Liver (tissue), 9 donors: Measurements from ENCODE around the gene NDUFAF8. TPM values are rescaled to one million over a fixed set of nuclear protein-coding genes. Genes with fewer than 3 reads are reported as not detected.

Experiments
- DNase-seq: peaks from one replicate; pipeline ENCODE4 v3.0.0-alpha.2; 2017; ENCODE audit warnings: low spot score
- H3K27ac ChIP-seq, 2 donors: one replicate each; pipeline ENCODE4 v1.7.0; 2013; ENCODE audit warnings: inconsistent platforms in 2 of 2, low read length in 2 of 2, control low read depth in 1 of 2, low read depth in 1 of 2, mild to moderate bottlenecking in 1 of 2
- H3K27me3 ChIP-seq, 4 donors: one replicate each; pipeline versions ENCODE4 v1.6.1 to v1.7.0; 2013; ENCODE audit warnings: low read length in 3 of 4, inconsistent platforms in 1 of 4, mild to moderate bottlenecking in 1 of 4, moderate library complexity in 1 of 4; ENCODE audit not compliant: control insufficient read depth in 4 of 4, insufficient read depth in 4 of 4
- H3K36me3 ChIP-seq, 4 donors: one replicate each; pipeline versions ENCODE4 v1.6.1 to v1.7.0; 2013; ENCODE audit warnings: low read length in 3 of 4, mild to moderate bottlenecking in 3 of 4, low read depth in 1 of 4, moderate library complexity in 1 of 4; ENCODE audit not compliant: control insufficient read depth in 4 of 4, insufficient read depth in 3 of 4
- H3K4me1 ChIP-seq, 4 donors: one replicate each; pipeline versions ENCODE4 v1.6.1 to v1.7.0; 2013; ENCODE audit warnings: low read length in 3 of 4, mild to moderate bottlenecking in 3 of 4, moderate library complexity in 1 of 4; ENCODE audit not compliant: control insufficient read depth in 4 of 4, insufficient read depth in 4 of 4
- H3K4me3 ChIP-seq, 3 donors: one replicate each; pipeline versions ENCODE4 v1.6.1 to v1.7.0; 2013; ENCODE audit warnings: low read length in 3 of 3, control low read depth in 1 of 3, low read depth in 1 of 3, mild to moderate bottlenecking in 1 of 3
- H3K9ac ChIP-seq, 2 donors: one replicate each; pipeline ENCODE4 v1.7.0; 2013; ENCODE audit warnings: low read length in 2 of 2, mild to moderate bottlenecking in 2 of 2, moderate library complexity in 2 of 2, control low read depth in 1 of 2, low read depth in 1 of 2
- H3K9me3 ChIP-seq, 4 donors: one replicate each; pipeline versions ENCODE4 v1.6.1 to v1.7.0; 2013; ENCODE audit warnings: low read length in 3 of 4; ENCODE audit not compliant: control insufficient read depth in 4 of 4
- ATF3 ChIP-seq: IDR thresholded peaks from 2 replicates; pipeline ENCODE4 v1.6.1; 2016; ENCODE audit warnings: antibody characterized with exemption
- EGR1 ChIP-seq, 2 donors: IDR thresholded peaks; 2 replicates each; pipeline ENCODE4 v1.6.1; 2016 to 2018; ENCODE audit warnings: antibody characterized with exemption in 2 of 2, low read depth in 2 of 2
- FOXA1 ChIP-seq: IDR thresholded peaks from 2 replicates; pipeline ENCODE4 v1.6.1; 2016; ENCODE audit warnings: antibody characterized with exemption
- FOXA2 ChIP-seq: IDR thresholded peaks from 2 replicates; pipeline ENCODE4 v1.6.1; 2016; ENCODE audit warnings: antibody characterized with exemption
- HNF4A ChIP-seq, 2 donors: conservative IDR thresholded peaks; 2 replicates each; pipeline ENCODE4 v1.6.1; 2016; ENCODE audit warnings: antibody characterized with exemption in 2 of 2, mild to moderate bottlenecking in 2 of 2
- NR2F2 ChIP-seq: IDR thresholded peaks from 2 replicates; pipeline ENCODE4 v1.6.1; 2016; ENCODE audit warnings: antibody characterized with exemption
- RAD21 ChIP-seq, 2 donors: IDR thresholded peaks; 2 replicates each; pipeline ENCODE4 v1.6.1; 2016; ENCODE audit warnings: antibody characterized with exemption in 2 of 2, mild to moderate bottlenecking in 2 of 2
- RXRA ChIP-seq, 2 donors: IDR thresholded peaks; 2 replicates each; pipeline ENCODE4 v1.6.1; 2017 to 2018; ENCODE audit warnings: antibody characterized with exemption in 2 of 2, mild to moderate bottlenecking in 1 of 2
- SP1 ChIP-seq: IDR thresholded peaks from 2 replicates; pipeline ENCODE4 v1.6.1; 2018; ENCODE audit warnings: antibody characterized with exemption, mild to moderate bottlenecking
- TAF1 ChIP-seq: conservative IDR thresholded peaks from 2 replicates; pipeline ENCODE4 v1.6.1; 2016; ENCODE audit warnings: antibody characterized with exemption, mild to moderate bottlenecking
- ZBTB33 ChIP-seq: IDR thresholded peaks from 2 replicates; pipeline ENCODE4 v1.6.1; 2016; ENCODE audit warnings: antibody characterized with exemption
- WGBS: extraction: QIAGEN DNeasy Blood & Tissue Kit; methylation state at CpG from one replicate; pipeline ENCODE4 v1.1.7; 2013; 5-methylcytosine and 5-hydroxymethylcytosine counted together
- polyA plus RNA-seq, 2 donors: library from polyadenylated mRNA; stranded (reverse) in 1 of 2; unstranded in 1 of 2; fragments of 200-250 nt in 1 of 2; fragments of >200 nt in 1 of 2; fragmentation: Nextera tagmentation in 1 of 2; extraction: Ambion mirVana in 1 of 2; gene quantifications; one replicate each; pipeline versions ENCODE4 v1.2.1 to v1.2.3, GENCODE V29; 2013 to 2015
- total RNA-seq, 2 donors: library from RNA; depleted of rRNA; stranded (reverse); fragments of >200 nt; gene quantifications; one replicate each; pipeline ENCODE4 v1.2.3, GENCODE V29; 2014
- TF ChIP-seq, protein P1 (sequence below): IDR thresholded peaks from 2 replicates; pipeline ENCODE4 v1.6.1; 2016; ENCODE audit warnings: antibody characterized with exemption, mild to moderate bottlenecking
- donor health status: healthy.
- donor health status: healthy.
- donor health status: healthy.
- donor health status: healthy.
- donor health status: healthy.

Gene NDUFAF8
- total and polyA plus RNA-seq, 4 donors: 8.3 to 67.4 (median 15.5) TPM

DNA sequence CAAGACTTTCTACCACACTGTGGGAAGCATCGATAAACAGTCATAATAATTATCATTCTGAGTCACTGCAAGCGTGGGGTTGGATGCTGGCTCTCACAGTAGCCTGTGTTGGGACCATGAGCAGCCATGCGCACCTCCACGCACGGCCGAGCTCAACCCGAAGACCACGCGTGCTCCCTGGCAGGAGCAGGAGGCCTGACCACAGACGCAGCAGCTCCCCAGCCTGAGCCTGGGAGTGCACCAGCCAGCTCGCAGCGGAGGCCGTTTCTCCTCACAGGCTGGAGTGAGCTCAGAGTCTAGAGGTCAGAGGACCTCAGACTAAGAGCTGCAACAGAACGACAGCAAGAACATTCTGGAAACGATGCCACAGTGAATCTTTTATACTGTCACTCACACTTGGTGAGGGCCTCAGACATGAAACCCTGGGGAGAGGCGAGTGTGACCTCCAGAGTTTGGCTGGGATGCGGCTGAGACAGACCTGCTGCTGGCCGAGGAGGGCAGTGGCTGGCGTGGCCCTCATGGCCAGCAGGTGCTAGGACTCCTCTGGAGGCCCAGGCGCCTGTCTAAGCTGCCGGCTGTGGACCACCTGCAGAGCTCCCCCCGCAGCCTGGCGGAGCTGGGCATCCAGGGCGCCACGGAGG is 6.0 kb downstream of the NDUFAF8 start:
- 57% methylated on average over 25 of the region's 25 CpGs for WGBS
- H3K36me3 ChIP-seq: peaks cover 0 to 11% (median 7%) of the 10 kb centered on the region in 4 donors
- no peak overlapping the region for H3K27ac ChIP-seq
- TF ChIP-seq NR2F2 (no peak), FOXA2 (no peak), TAF1 (no peak), HNF4A (conservative IDR thresholded peaks at IDR 0.05) (peak in 1 of 2 donors; percentile 57), RXRA (IDR thresholded peaks at IDR 0.05) (peak in 1 of 2 donors; percentile 58), FOXA1 (no peak), SP1 (no peak), RAD21 (IDR thresholded peaks at IDR 0.05) (no peak)
- no peaks in the 10 kb centered on the region for H3K9me3 ChIP-seq
- H3K9ac ChIP-seq: no peak overlapping the region
- DNase-seq: no peak
- H3K27me3 ChIP-seq: no peaks in the 10 kb centered on the region
- H3K4me3 ChIP-seq: no peak overlapping the region
- peaks cover under 1 to 12% (median 4%) of the 10 kb centered on the region in 4 donors for H3K4me1 ChIP-seq

- Histone ChIP-seq H3K4me1 (peaks cover 0 to 6% (median under 1%) of the 10 kb centered on the region in 4 donors), H3K4me3 (no peak overlapping the region), H3K36me3 (peaks cover 0 to 15% (median 10%) of the 10 kb centered on the region in 4 donors), H3K9me3 (no peaks in the 10 kb centered on the region), H3K27ac (no peak overlapping the region), H3K9ac (no peak overlapping the region), H3K27me3 (no peaks in the 10 kb centered on the region)
- TF ChIP-seq EGR1 (IDR thresholded peaks at IDR 0.05; ENCODE audit: low read depth in 2 of 2): no peak
- no peak for TF ChIP-seq TAF1
- TF ChIP-seq, protein P1, sequence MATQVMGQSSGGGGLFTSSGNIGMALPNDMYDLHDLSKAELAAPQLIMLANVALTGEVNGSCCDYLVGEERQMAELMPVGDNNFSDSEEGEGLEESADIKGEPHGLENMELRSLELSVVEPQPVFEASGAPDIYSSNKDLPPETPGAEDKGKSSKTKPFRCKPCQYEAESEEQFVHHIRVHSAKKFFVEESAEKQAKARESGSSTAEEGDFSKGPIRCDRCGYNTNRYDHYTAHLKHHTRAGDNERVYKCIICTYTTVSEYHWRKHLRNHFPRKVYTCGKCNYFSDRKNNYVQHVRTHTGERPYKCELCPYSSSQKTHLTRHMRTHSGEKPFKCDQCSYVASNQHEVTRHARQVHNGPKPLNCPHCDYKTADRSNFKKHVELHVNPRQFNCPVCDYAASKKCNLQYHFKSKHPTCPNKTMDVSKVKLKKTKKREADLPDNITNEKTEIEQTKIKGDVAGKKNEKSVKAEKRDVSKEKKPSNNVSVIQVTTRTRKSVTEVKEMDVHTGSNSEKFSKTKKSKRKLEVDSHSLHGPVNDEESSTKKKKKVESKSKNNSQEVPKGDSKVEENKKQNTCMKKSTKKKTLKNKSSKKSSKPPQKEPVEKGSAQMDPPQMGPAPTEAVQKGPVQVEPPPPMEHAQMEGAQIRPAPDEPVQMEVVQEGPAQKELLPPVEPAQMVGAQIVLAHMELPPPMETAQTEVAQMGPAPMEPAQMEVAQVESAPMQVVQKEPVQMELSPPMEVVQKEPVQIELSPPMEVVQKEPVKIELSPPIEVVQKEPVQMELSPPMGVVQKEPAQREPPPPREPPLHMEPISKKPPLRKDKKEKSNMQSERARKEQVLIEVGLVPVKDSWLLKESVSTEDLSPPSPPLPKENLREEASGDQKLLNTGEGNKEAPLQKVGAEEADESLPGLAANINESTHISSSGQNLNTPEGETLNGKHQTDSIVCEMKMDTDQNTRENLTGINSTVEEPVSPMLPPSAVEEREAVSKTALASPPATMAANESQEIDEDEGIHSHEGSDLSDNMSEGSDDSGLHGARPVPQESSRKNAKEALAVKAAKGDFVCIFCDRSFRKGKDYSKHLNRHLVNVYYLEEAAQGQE: no peak
- no peak for TF ChIP-seq SP1
- no peak for TF ChIP-seq ATF3
- TF ChIP-seq FOXA1: no peak
- no peak for TF ChIP-seq RAD21 (IDR thresholded peaks at IDR 0.05)
- TF ChIP-seq FOXA2: no peak
- TF ChIP-seq ZBTB33: no peak
- DNase-seq: no peak
- WGBS: 73% methylated on average over 37 of the region's 37 CpGs
Measured at GRCh38 chr17:81245665-81246342, 6.7 kb downstream of the NDUFAF8 start.
